ENCODE data around the gene FAM151B.
"Not testable (repeated sequence)": the region's sequence is repeated elsewhere in the genome, so short reads cannot be mapped to it uniquely, and the experiment has no call there.

The FAM151B gene

DNA sequence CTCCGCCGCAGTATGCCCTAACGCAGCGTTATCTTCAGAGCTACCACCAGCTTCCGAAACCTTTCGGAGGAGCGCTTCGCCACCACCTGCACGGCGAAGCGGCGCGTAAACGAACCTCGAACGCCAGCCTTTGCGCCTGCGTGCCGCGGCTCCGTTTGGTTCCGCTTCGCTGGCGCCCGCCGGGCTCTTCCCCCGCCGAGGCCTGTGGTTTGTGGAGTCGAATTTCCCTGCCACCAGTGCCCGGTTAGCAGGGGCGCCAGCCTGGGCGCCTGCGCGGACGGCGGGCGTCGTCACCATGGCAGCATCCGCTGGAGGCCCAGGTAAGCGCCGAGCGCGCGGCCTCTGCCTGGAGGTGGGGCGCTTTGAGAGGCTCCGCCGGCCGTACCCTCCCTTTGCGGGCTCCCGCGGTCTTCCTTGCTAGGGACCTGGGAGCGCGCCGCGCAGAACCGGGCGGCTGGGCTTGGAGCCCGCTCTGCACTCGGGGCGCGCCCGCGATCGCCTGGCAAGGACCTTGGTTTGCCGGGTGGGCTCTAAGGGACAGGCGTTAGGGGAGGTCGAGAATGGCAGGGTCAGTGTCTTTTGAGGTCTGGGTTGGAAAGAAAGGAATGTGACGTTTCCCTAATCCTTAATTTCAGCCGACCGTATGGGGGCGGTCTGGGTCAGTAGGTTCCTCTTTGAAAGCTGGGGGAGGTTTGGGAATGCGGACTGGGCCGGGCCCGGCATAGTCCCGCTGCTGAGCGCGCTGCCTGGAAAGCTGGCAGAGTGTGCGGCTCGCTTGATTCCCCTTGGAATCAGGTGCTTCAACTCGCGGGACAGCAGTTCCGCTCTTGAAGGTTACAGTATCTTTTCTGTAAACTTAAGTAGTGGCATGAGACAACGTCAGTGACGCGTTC, at the start of gene FAM151B:
FAM151B (plus strand) TSS at position 272 of the 893 bp plus-strand sequence; CDS start at position 296, 24 bp downstream.
- DNase-seq, result peak; percentile 78
- ATAC-seq, result peak; percentile 97

DNA sequence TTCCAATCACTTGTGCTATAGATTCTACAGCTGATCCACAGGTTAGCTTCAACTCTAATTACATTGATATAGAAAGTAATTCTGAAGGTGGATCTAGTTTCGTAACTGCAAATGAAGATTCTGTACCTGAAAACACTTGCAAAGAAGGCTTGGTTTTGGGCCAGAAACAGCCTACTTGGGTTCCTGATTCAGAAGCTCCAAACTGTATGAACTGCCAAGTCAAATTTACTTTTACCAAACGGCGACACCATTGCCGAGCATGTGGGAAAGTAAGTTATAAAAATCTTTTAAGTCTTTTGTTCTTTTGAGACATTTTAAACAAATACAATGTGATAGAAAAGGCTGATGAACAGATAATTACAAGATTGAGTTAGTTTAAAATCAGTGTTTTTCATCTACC, 49.2 kb upstream of the FAM151B start:
- DNase-seq, result no peak
- ATAC-seq, result no peak

DNA sequence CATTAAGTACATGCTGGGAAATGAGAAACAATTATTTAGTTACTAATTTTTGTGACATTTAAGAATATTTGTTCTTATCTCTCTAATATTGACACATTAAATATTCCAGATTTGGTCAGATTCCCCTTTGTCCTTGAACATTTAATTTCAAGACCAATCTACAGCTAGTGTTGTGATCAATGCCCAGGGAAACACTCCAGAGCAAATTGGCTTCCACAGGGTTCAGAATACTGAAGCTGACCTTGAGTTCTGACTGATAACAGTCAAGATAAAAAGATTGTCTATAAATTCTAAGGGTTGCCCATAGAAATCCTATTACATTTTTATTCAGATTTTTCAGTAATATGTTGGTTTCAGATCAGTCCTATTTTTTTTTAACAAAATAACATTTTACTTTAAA, 48.7 kb upstream of the FAM151B start:
- DNase-seq (no peak), ATAC-seq (no peak)

DNA sequence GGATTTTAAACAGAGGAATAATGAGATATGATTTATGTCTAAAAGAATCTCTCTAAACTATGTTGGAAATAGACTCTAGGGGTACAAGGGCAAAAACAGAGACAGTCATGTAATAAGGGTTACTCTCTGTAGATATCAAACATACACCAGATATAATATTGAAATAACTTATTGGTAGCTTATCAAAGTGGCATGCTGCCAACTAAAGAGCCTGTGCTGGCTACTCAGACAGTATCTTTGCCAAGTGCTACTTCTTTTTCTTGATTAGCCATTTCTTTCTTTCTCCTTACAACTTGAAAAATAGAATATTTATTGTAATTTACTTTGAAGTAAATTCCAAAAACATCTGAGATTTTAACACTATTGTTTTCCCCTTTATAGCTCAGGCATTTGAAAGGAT, 45.2 kb upstream of the FAM151B start:
- ATAC-seq, result no peak
- DNase-seq, result no peak

- DNase-seq, result no peak
- ATAC-seq, result no peak
These were observed 34.5 kb upstream of the FAM151B start for GRCh38 chr5:80453366-80453765.

DNA sequence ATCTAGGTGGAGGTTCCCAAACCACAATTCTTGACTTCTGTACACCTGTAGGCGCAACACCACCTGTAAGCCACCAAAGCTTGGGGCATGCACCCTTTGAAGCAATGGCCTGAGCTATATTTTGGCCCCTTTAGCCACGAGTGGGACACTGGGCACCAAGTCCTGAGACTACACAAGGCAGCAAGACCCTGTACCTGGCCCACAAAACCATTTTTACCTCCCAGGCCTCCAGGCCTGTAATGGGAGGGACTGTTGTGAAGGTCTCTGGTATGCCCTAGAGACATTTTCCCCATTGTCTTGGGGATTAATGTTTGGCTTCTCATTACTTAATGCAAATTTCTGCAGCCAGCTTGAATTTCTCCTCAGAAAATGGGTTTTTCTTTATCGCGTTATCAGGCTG, 24.6 kb upstream of the FAM151B start:
- DNase-seq, result no peak
- no peak for ATAC-seq

- no peak for DNase-seq
These were observed 21.0 kb upstream of the FAM151B start for GRCh38 chr5:80466669-80467485.

DNA sequence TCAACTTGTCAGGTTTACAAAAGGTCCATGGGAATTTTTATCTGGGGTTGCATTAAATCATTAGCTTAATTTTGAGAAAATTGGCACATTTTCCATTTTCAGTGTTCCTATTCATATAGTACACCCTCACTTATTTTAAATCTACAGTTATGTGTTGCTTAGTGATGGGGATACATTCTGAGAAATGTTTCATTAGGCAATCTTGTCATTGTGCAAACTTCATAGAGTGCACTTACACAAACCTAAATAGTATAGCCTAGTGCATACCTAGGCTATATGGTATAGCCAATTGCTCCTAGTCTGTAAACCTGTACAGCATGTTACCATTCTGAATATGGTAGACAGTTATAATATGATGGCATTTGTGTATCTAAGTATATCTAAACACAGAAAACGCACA, 19.8 kb upstream of the FAM151B start:
- no peak for ATAC-seq

More at GRCh38 chr5:80466669-80467485, 21.0 kb upstream of the FAM151B start:
- no peak for ATAC-seq

GRCh38 chr5:80470631-80471030, 17.3 kb upstream of the FAM151B start:
- ATAC-seq, DNase-seq: not testable (repeated sequence)

More for the DNA sequence above, 19.8 kb upstream of the FAM151B start:
- no peak for DNase-seq

- ATAC-seq, result no peak
These were observed 13.0 kb upstream of the FAM151B start for GRCh38 chr5:80474929-80475328.

GRCh38 chr5:80479713-80480112, 8.2 kb upstream of the FAM151B start:
- ATAC-seq, result no peak
- DNase-seq, result no peak

More at GRCh38 chr5:80474929-80475328, 13.0 kb upstream of the FAM151B start:
- DNase-seq, result no peak

DNA sequence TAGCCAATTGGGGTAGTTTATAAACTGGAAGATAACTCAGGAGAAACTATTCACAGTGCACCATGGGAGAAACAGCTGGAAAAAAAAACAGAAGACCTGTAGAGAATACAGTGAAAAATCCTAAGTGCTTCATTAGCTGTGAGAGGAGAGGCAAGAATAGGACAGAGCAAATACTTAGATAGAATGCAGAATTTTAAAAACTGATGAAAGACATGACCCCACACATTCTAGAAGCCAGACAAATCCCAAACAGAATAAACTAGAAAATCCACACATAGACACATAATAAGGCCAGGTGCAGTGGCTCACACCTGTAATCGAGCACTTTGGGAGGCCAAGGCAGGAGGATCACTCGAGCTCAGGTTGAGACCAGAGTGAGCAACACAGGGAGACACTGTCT, 7.5 kb upstream of the FAM151B start:
- DNase-seq (no peak), ATAC-seq (no peak)

- DNase-seq (peak; percentile 21), ATAC-seq (peak; percentile 79)
These were observed 6.6 kb upstream of the FAM151B start for GRCh38 chr5:80481019-80481893.

DNA sequence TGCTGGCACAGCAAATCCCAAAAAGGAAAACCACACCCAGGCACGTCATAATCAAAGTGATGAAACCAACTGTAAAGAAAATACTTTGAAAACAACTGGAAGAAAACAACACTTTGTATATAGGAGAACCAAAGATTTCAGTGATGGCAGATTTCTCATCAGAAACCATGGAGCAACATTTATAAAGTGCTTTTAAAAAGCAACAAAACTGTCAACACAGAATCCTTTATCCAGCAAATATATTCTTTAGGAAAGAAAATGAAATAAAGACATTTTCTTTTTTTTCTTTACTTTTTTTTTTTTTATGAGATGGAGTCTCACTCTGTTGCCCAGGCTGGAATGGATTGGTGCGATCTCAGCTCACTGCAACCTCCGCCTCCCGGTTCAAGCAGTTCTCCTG, 5.3 kb upstream of the FAM151B start:
- DNase-seq (no peak), ATAC-seq (no peak)

GRCh38 chr5:80483636-80484232, 4.2 kb upstream of the FAM151B start:
- DNase-seq (no peak), ATAC-seq (no peak)

GRCh38 chr5:80487444-80487828, 464 bp upstream of the FAM151B start:
- ATAC-seq, result no peak
- no peak for DNase-seq

- no peak for DNase-seq
- no peak for ATAC-seq
These were observed 3.4 kb downstream of the FAM151B start for GRCh38 chr5:80491296-80491695.

DNA sequence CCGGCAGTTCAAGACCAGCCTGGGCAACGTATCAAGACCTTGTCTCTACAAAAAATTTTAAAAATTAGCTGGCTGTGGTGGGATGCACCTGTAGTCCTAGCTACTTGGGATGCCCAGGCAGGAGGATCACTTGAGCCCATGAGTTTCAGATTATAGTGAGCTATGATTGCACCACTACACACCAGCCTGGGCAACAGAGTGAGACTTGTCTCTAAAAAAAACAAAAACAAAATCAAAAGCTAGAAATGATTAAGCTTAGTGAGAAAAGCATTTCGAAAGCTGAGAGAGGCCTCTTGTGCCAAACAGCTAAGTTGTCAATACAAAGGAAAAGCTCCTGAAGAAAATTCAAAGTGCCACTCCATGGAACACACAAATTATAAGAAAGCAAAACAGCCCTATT, 4.8 kb downstream of the FAM151B start:
- no peak for ATAC-seq

DNA sequence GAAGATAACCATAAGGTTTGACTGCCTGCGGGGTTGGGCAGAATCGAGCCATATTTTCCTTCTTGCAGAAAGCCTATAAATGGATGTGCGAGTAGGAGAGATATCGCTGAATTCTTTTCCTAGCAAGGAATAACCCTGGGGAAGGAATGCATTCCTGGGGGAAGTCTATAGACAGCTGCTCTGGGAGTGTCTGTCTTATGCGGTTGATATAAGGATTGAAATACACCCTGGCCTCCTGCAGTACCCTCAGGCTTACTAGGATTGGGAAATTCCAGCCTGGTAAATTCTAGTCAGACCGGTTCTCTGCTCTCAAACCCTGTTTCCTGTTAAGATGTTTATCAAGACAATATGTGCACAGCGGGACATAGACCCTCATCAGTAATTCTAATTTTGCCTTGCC, 5.5 kb downstream of the FAM151B start:
- not testable (repeated sequence) for ATAC-seq, DNase-seq

More for the DNA sequence above, 4.8 kb downstream of the FAM151B start:
- no peak for DNase-seq

- no peak for DNase-seq
- ATAC-seq, result no peak
These were observed 8.0 kb downstream of the FAM151B start for GRCh38 chr5:80495891-80496290.

DNA sequence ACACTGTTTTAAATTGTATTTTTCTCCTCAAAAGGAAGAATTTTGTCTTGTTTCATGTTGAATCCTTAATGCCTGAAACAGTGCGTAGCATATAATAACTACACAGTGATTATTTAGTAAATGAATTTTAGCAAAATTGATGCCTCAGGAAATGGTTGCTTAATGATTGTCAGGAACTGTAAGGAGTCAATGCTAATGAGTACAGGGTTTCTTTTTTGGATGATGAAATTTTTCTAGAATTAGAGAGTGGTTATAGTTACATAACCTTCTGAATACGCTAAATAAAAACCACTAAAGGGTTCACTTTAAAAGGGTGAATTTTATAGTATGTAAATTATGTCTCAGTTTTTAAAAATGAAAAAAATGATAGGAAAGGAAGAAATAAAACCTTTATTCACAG, 14.9 kb downstream of the FAM151B start:
- DNase-seq, result no peak
- no peak for ATAC-seq

- DNase-seq (no peak), ATAC-seq (no peak)
These were observed 15.7 kb downstream of the FAM151B start for GRCh38 chr5:80503641-80504040.

Data from stimulated activated naive CD8-positive, alpha-beta T cell treated with anti-CD3 and anti-CD28 coated beads, Interleukin-15, Interleukin-2, amounts not matched to agents 100 U/mL and 50 U/mL, for 24 hours (primary cell).